Measurements from ENCODE around the gene VCAM1. TPM values are rescaled to one million over a fixed set of nuclear protein-coding genes. Genes with fewer than 3 reads are reported as not detected.

Gene VCAM1
- total and polyA plus RNA-seq, 2 of the 8 experiments (the other 6 are each of a cell fraction or from before 2014, with no cell fraction given) = 0.21 TPM; not detected in 1

GRCh38 chr1:100717218-100717617 is 2.3 kb upstream of the VCAM1 start (continued):
- TF ChIP-seq SP1 (IDR thresholded peaks at IDR 0.05; ENCODE audit: low read depth, low read length) (no peak), POLR2AphosphoS5 (IDR thresholded peaks at IDR 0.05; ENCODE audit: low read depth, low read length) (no peak), SP2 (IDR thresholded peaks at IDR 0.05; ENCODE audit: low read length) (no peak)

Measured in H1 (cell line).